HG03565 (cell line): ENCODE measurements around the gene NUDT17.

ENCODE experiments used
- ATAC-seq: cut with Tn5 transposase; IDR thresholded peaks from one replicate; pipeline ENCODE4 v1.9.1; 2021; ENCODE audit warnings: mild to moderate bottlenecking, moderate library complexity; ENCODE audit not compliant: unreplicated experiment

Gene NUDT17

DNA sequence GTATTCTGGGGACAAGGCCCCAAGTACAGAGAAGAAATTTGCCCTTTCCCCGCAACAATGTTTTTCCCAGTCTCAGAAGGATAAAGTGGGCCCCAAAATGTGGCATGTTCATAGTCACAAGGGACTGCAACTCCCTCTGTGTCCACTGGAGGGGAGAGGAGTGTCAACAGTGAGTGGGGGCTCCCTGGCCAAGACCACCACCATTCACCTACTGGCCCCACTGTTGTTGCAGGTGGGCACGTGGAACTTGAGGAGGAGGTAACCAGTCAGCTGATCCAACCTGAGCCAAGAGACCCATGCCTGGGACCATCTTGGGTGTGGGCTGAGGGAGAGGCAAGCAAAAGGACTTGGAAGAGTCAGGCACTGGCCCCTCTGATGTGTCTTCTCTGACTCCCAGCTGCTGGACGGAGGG lies 777 bp downstream of the NUDT17 start:
- ATAC-seq = no peak

DNA sequence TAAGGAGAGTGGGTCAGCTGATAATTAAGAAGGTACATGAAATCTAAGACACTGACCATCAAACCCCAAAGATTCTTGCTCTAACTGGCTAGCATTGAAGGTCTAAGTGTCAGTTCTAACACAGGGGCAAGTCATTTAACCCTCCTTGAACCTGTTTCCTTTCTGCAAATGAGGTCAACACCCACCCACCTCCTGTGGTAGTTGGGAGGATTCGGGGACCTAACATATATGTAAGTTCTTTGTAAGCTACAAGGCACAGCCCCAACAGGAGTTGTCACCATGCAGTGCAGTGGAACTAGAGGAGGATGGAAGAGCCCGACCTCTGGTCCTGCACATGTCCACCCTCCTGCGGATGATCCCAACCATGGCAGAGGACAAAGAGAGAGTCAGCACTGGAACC lies 2.4 kb downstream of the NUDT17 start:
- no peak for ATAC-seq

DNA sequence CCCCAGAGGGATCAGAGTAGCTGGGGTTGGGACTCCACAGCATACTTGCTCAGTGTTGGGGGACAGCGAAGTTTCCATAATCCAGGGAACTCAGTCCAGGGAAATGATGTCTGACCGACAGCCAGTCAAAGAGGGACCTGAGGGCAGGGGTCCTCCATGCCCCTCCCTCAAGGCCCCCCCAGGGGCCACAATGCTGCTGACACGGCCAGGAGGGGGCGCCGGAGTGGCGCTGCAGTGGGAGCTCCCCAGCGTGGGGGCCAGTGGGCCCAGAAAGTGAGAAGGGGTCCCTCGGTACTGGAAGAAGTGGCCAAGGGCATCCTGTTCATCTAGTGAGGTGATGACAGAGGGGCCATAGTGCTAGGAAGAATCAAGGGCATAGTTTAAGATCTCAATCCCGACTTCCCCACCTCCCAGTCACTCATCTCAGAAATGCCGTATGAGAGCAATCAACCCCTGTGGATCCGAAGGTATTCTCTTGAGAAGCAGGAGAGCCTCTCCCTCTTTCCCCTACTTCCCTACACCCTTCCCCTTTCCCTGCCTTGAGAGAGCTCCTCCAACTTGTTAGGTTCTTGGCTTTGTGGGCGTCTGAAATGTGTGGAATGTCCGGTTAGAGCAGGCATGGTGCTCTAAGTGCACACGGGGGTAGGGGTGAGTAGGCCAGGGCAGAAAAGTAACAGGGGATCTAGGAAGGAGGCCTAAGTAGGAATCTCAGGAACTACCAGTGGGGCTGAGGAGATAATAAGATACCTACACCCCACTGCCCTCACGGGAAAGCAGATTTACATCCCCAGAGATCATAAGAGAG lies 4.1 kb downstream of the NUDT17 start:
- ATAC-seq = no peak

DNA sequence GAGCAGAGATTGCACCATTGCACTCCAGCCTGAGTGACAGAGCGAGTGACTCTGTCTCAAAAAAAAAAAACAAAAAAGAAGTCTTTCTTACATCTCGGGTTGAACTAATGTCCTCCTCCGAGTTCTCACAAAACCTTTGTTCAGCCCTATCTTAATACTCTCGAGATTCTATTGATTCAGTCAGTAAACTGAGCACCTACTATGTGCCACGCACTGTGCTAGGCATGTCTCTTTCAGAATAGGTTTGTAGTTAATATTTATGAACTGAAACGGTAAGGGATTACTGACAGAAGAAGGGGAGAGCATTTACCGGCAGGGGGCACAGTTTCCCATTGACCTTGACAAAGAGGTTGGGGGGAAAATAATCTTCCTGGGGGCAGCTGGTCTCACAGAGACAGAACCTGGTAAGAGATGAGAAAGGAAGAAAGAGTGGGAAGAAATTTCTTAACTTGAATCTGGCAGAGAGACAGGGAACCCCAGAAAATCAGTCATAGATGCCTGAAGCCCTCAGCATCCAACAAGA lies 10.1 kb downstream of the NUDT17 start:
- no peak for ATAC-seq

DNA sequence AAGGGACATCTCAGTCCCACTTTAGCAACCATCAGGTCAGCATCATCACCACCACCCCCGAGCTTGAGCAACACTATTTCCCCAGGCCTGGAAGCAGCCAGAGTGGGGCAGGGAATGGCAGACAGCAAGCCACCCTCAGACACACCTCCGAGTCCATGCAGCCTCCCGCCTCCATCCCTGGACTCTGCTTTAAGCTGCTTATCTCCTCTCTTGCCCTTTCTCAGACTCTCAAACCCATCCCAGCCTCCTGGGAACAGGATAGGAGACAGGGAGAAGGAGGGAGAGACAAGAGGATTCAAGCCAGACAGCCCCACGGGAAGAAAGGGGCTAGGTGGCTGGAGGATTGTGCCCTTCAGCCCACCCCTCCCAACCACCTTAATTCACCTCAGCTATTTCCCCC lies 11.7 kb downstream of the NUDT17 start:
- no peak for ATAC-seq

DNA sequence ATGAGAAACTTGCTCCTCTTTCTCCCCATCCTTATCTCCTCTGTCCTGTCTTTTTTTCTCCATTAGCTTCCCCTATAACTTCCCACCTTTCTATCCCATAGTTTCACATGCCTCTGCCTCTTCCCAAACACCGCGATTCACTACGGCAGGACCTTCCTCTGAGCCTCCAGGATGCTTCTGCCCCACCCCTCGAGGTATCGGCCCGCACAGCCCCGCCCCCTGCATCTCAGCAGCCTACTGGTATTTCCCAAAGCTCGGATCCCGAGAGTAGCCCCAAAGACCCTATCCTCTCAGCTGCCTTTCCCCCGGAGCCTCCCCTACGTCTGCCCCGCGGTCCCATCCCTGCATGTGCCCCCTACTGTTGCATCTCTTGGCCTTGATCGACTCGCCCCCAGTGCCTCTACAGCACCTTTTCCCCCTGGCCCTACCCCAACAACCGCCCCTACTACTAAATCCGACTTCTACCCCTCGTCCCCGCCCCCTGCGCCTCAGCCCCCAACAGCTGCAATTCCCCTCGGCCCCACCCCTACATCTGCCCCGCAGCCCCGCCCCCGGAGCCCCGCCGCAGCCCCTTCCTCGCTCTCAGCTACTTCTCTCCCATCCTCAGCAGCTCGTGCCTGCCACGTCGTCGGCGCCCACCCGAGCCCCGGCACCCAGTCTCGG lies 12.9 kb downstream of the NUDT17 start:
- no peak for ATAC-seq

DNA sequence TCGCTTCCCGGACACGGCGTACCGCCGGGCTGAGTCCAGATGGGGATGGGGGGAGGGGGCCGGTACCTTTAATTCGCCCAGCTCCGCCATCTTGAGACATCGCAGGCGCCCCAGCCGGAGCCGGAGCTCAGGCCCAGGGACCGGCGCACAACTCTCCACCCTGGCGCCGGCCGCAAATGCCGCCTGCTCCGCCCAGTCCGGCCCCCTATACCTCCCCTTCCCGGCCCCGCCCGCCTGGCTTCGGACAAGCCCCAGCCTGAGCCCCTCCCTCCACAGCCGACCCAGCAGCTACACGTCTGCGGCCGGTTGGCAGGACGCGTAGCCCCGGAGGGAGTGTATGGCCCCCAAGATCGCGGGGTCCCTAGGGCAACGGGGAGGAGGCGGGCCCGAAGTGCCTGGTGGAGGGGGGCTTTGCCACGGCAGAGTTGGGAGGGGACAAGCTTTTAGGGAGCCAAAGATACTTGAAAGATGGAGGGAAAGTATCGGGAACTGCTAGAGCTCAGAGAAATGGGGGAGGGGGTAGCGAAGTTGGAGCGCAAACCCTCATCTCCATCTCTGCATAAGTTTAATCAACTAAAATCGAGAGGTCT lies 13.6 kb downstream of the NUDT17 start, which contains the start of gene PIAS3:
PIAS3 (minus strand) TSS at position 181 of the 590 bp plus-strand sequence; CDS start at position 90, 91 bp downstream.
- ATAC-seq = peak; percentile 68

DNA sequence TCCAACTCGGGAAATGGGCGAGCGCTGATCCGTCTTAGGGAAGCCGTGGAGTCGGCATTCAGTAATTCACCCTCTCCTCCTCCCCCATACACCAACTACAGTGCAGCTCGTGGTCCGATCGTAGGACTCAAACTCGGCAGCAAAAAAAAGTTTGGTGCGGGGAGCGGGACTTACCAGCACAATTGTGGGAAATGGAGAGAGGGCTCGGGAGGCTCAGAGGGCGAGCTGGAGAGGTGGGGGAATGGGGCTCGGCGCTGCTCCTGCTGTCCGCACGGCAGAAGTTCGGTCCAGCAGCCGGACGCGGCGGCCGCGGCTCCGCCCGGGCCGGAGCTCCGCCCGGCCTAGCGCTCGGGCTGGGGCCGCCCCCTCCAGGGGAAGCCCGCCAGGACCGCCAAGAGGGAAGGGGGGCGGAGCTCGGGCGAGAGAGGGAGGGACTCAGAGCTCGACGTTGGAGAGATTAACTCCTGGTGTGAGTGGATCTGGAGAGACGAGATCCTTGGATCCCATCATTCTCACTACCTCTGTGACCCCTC lies 14.1 kb downstream of the NUDT17 start:
- ATAC-seq = peak; percentile 62

DNA sequence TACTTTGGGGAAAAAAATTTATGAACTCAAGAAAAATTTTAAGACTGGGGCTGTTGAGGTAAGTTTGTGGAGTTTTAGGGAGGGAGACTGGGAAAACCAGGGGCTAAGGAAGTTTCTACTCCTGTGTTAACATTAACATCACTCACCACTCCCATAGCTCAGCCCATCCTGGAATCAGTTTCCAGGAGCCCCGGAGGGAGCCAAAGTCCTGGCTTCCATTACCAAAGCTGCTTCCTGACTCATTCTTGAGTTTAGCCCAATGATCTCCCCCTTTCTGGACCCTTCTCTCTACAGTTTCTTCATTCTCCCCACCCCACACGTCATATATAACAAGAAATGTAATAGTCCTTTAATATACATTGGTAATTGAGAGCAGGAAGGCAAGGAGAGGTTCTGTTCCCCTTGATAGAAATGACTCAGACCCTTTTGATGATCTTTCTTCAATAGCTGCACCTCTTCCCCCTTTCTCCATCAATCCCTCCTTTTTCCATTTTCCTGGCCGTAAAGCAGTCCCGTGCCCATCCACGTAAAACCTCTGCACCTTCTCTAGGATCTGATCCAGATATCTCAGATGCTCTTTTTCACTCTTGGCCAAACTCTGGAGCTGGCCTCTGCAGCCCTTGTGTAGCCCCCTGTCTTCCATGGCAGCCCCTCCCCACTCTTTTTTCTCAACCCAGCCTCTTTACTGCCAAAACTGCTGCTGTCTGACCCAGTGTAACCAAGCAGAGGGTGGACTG lies 18.0 kb downstream of the NUDT17 start:
- no peak for ATAC-seq

DNA sequence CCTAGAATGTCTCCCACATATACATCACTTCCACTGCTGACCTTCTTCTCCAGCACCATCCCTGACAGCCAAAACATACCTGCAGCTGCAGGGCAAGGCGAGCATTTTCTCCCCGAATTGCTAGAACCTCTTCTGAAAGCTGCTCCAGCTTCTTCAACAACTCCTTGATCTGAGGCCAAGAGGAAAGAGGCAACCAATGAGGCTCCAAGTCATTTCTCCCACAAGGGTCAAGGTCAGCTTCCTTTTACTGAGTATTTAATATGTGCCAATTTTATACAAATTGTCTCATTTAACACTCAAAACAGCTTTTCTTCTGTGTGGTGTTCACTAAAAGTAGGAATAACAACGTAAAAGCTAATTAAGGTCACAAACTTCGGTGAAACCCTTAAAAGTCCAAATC lies 22.8 kb downstream of the NUDT17 start:
- ATAC-seq = no peak

DNA sequence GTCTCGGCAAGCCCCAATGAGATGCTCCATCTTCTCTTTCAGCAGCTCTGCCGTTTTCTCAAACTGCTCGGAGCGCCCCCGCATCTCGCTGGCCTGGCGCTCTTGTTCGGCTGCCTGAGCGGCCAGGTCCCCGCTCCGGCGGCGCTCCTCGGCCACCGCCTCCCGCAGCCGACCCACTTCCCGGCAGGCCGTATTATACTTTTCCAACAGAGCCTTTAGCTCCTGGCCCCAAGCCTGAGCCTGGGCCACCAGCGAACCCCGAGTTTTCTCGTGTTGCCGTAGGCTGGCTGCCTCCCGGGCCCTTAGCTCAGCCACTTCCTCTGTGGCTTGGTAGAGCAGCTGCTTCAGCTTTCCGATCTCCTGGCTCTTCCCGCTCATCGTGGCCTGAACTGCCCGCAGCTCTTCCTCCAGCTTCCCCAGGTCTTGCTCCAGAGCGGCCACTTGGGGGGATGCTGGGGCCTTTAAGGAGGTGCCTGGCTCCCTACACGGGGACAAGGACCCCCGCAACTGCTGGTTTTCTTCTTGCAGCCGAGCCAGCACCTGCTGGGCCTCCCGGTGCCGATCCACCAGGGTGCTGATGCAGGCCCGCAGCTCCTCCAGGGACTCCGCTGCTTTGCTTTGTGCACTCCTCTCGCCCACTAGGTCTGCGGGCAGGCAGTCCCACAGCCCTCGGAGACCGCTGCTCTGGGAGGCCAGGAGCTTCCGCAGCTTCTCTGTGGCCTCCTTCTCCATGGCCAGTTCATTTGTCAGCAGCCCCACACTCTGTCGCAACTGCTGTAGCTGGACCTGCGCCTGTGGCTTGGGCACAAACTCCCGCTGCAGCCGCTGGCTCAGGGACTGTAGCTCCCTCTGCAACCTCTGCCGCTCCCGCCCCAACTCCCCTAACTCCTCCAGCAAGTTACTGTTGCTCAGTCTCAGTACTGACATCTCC lies 26.8 kb downstream of the NUDT17 start:
- no peak for ATAC-seq

DNA sequence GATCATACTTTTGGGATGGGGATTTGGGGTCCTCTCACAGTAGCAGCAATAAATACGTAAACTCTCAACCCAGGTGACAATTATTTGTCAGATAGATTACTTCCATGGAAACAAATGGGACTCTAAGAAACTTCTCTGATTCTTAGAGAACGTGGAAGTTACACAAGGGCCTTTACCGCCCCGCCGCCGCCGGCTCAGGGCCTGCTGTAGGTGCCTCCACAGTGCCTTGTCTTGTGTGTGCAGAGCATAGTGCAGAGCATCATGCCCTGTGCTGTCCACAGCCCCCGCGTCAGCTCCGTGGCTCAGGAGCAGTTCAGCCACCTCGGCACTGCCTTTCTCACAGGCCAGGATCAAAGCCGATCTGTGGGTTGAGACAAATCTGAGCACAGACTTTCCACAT lies 29.2 kb downstream of the NUDT17 start:
- ATAC-seq = no peak

DNA sequence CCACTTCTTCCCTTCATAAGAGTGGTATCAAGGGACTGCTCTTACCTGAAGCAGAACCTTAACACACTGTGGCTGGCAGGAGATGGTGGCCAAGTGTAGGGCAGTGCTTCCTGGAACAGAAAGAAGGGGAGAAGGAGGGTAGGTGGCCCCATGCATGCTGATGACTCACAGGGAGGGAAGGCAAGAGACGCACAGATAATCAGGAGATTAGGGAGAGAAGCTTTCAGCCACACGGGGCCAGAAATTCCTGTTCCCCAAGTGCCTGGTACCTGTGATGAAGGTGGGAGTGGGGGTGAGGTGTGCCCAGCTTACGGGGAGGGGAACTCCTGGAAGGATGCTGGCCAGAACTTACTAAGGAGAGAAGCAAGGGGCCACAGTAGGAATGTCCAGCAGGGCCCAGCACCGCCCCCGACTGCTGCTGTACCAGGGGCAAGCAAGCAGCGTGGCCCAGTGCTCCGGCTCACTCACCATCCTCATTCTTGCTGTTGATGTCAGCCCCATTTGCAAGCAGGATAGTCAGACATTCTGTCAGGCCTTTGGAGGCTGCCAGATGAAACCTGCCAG lies 32.6 kb downstream of the NUDT17 start:
- ATAC-seq = no peak

DNA sequence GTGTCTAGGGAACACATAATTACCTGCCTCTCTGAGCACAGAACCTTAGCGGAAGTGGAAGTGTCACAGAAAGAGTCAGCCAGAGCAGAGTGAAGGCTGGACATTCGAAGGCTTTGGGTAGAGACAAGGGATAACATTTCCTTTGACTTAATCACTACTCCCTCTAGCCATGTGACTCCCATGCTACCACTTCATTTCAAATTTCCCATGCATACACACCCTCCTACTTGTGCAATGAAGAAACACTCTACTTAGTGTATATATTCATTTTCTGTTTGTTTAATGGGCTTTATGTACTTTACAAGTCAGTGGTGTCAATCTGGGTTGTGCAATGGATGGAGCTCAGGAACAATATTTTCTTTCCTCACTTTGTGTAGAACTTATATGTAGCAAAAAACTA lies 33.3 kb downstream of the NUDT17 start:
- ATAC-seq = no peak

DNA sequence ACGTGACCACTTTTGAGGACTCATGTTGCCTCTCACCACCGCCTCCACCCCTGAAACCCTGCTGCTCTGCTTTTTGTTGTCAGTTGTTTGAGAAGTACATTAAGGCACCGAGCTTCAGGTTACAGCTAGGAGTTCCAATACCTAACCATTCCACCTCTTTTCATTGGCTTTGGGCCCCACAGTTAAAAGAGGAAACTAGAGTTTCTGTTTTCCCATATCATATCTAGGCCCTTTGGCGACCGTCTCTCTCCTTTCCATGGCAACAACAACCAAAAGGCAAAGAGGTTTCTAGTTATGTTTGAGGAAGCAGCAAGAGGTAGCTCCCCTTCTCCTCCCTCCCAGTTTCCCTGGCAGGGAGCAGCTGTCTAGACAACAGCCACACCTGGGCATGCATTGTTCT lies 34.3 kb downstream of the NUDT17 start:
- no peak for ATAC-seq

DNA sequence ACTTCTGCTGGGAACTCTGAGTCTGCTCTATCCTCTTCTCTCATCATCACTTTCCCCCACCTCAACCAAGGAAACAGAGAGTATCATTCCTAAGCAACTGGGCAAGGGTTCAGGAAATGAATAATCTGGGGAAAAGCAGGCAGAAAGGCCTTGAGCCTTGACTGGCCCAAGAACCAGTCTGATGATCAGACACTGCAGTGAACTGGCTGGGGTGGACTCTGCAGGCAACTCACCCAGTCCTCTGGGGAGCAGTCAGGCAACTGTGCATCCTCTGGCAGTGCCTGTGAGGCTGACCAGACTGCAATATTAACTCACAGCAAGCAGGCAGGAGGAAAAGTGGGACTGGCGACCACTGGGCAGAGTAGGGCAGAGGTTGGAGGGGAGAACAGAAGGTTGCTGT lies 39.2 kb downstream of the NUDT17 start:
- ATAC-seq = no peak

DNA sequence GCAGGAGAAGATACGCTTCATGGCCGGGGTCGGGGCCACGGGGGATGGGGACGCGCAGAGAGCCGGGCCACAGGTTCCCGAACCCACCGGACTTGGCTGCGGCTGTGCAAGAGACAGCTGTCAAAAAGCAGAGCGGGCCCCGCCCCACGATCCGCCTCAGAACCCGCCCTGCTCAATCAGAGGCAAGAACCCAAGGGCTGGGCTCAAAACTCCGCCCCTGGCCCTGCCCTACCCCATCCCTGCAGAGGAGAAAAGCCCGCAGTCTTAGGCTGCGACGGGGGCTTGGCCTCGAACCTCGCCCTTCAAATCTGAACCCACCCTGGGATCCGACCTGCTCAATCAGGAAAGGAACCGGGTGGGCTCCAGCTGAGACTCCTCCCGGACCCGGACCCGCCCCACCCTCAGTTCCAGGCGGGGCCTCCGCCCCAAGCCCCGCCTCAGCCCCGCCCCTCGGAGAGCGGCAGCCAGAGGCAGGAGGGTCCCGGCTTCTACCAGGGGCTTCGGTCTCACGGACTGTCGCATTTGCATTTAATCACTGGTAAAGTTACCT lies 40.4 kb downstream of the NUDT17 start, which contains the start of gene ANKRD35:
ANKRD35 (minus strand) TSS at position 129 of the 550 bp plus-strand sequence; CDS start at position 21, 108 bp downstream.
- peak; percentile 93 for ATAC-seq

DNA sequence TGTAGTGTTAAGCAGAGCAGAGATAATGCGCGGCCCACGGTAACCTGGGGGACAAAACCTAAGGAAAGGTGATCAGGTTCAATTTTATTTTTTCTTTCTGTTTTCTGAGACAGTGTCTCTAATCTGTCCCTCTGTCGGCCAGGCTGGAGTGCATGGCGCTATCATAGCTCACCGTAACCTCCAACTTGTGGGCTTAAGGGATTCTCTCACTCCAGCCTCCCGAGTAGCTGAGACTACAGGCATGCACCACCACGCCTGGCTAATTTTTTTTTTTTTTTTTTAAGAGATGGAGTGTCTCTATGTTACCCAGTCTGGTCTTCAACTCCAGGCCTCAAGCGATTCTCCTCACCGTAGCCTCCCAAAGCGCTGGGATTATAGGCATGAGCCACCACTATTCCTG lies 41.0 kb downstream of the NUDT17 start:
- ATAC-seq = no peak

DNA sequence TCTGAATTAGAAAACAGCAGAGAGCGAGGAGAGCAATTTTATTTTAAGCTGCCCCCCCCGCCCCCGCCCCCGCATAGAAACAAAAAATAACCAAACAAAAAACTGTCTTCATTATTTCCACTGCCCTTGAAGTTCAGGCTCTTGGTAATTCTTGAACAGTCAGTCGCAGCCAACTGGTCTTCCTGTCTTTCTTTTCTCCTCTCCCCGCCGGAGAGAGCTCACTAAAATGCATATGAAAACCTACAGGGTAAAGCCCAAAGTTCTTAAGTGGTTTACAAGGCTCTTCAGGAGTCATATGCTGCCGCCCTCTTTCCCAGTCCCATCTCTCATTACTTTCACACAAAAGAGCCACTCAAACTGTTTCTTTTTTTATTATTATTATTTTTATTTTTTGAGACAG lies 41.4 kb downstream of the NUDT17 start:
- no peak for ATAC-seq
